Measurements from ENCODE around the gene SGSM2. TPM values are rescaled to one million over a fixed set of nuclear protein-coding genes. Genes with fewer than 3 reads are reported as not detected.
A peak's percentile ranks its signal among the peaks of the same experiment; 100 is the strongest.

Gene SGSM2
- total RNA-seq, 5 donors from 2014 or later (not counting 1 experiment from before 2014, with no cell fraction given): 124 to 172 (median 160) TPM

DNA sequence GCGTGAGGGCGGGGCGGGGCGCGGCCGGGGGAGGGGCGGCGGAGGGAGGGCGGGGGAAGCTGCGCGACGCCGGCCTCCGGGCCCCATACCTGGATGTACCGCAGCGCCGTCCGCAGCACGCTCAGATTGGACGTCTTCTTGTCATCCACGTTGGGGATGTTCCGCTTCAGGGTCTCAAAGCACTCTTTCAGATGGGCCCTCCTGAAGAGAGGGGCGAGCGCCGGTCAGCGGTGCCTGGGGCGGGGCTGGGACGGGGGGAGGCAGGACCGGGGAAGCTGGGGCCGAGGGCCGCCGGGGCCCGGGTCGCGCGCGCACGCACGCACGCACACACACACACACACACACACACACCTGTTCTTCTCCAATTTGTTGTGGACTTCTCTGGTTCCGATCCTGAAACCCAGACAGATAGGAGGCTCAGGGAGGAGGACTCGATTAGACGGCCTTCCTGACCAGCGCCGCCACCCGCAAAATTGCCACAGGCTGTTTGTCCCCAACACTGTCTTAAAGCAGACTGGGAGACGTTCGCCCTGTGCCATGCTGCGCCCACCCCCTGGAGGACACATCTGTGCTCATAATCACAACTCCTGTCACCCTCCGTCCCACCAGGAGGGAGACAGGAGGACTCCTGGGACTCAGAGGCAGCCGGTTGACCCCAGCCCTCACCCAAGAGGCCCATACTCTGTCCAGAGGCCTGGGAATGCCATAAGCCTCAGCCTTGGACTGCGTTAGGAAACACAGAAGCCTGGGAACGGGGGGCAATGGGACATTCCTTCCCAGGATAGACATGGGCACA, 56.9 kb downstream of the SGSM2 start:
- no peaks in the 10 kb centered on the region for H3K27me3 ChIP-seq (replicated peaks in 1 of 2; ENCODE audit: control insufficient read depth in 2 of 2, extremely low read depth in 1 of 2, insufficient read depth in 2 of 2, low read length in 1 of 2)
- H3K27ac Mint-ChIP-seq: peak overlapping the region; percentile 78 to 86
- H3K4me3 Mint-ChIP-seq: peak overlapping the region; percentile 69 to 88 (median 76)
- CTCF ChIA-PET: interaction anchor here in 1 of 2 donors (2.7 to 3.6 kb wide), 2 partner anchors 12 to 22 kb away, joined by 14 to 23 read pairs; no protein-coding TSS in a partner anchor
- no peaks in the 10 kb centered on the region for H3K36me3 ChIP-seq (ENCODE audit: control insufficient read depth in 2 of 2, extremely low read depth in 1 of 2, insufficient read depth in 1 of 2, low read length in 1 of 2)
- no peak for DNase-seq
- H3K36me3 Mint-ChIP-seq: no peaks in the 10 kb centered on the region
- no peaks in the 10 kb centered on the region for H3K9me3 ChIP-seq
- no peaks in the 10 kb centered on the region for H3K9me3 Mint-ChIP-seq
- ATAC-seq (replicated peaks in 1 of 4): no peak
- H3K4me1 ChIP-seq (ENCODE audit: control insufficient read depth in 1 of 2, extremely low read depth in 1 of 2, insufficient read depth in 2 of 2, low read length in 2 of 2): peaks cover 27 to 85% of the 10 kb centered on the region in 2 experiments
- POLR2A ChIA-PET: no interaction called here
- WGBS (ENCODE audit: insufficient coverage): 23% methylated on average over 30 of the region's 53 CpGs
- H3K27ac ChIP-seq (ENCODE audit: low read length): peak overlapping the region; percentile 24
- peak overlapping the region in 1 of 2 donors; percentile 15 for H3K4me3 ChIP-seq (ENCODE audit: control insufficient read depth in 1 of 2, extremely low read depth in 1 of 2, low read length in 1 of 2)
- H3K4me1 Mint-ChIP-seq: peaks cover 65 to 75% (median 69%) of the 10 kb centered on the region in 3 donors
- H3K27me3 Mint-ChIP-seq: no peaks in the 10 kb centered on the region

DNA sequence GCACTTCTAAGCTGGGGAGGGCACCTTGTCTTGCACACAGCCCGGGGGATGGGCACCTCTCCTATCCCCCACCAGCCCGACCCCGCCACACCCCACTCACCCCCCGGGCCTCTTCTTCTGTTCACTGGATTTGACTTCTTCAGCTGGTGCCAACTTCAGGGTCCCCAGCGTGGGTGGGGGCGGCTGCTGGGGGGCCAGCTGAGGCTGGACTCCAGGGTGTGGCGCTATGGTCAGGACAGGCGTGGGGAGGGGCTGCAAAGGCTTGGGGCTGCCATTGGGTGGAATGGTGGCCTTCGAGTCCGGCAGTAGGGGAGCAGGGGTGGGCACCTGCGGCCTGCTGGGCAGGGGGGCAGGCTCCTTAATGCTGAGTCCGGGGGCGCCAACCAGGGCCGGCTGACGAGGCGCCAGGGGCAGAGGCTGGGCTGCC, 57.5 kb downstream of the SGSM2 start:
- Histone ChIP-seq H3K27ac (ENCODE audit: low read length) (no peak overlapping the region), H3K27me3 (replicated peaks in 1 of 2; ENCODE audit: control insufficient read depth in 2 of 2, extremely low read depth in 1 of 2, insufficient read depth in 2 of 2, low read length in 1 of 2) (no peaks in the 10 kb centered on the region), H3K4me3 (ENCODE audit: control insufficient read depth in 1 of 2, extremely low read depth in 1 of 2, low read length in 1 of 2) (no peak overlapping the region), H3K4me1 (ENCODE audit: control insufficient read depth in 1 of 2, extremely low read depth in 1 of 2, insufficient read depth in 2 of 2, low read length in 2 of 2) (peaks cover 28 to 85% of the 10 kb centered on the region in 2 experiments), H3K9me3 (no peaks in the 10 kb centered on the region), H3K36me3 (ENCODE audit: control insufficient read depth in 2 of 2, extremely low read depth in 1 of 2, insufficient read depth in 1 of 2, low read length in 1 of 2) (no peaks in the 10 kb centered on the region)
- WGBS (ENCODE audit: insufficient coverage): 97% methylated on average over 11 of the region's 16 CpGs
- Mint-ChIP-seq H3K4me1 (peaks cover 62 to 74% (median 66%) of the 10 kb centered on the region in 3 donors), H3K4me3 (peak overlapping the region; percentile 6 to 88 (median 9)), H3K27me3 (no peaks in the 10 kb centered on the region), H3K9me3 (no peaks in the 10 kb centered on the region), H3K27ac (peak overlapping the region in 1 of 2 donors; percentile 78), H3K36me3 (no peaks in the 10 kb centered on the region)
- ATAC-seq (replicated peaks in 1 of 4) (no peak), DNase-seq (no peak)
- ChIA-PET POLR2A (no interaction called here), CTCF (interaction anchor here in 1 of 2 donors (0.6 kb wide), 1 partner anchor 56 kb away, joined by 14 read pairs; no protein-coding TSS in a partner anchor)

DNA sequence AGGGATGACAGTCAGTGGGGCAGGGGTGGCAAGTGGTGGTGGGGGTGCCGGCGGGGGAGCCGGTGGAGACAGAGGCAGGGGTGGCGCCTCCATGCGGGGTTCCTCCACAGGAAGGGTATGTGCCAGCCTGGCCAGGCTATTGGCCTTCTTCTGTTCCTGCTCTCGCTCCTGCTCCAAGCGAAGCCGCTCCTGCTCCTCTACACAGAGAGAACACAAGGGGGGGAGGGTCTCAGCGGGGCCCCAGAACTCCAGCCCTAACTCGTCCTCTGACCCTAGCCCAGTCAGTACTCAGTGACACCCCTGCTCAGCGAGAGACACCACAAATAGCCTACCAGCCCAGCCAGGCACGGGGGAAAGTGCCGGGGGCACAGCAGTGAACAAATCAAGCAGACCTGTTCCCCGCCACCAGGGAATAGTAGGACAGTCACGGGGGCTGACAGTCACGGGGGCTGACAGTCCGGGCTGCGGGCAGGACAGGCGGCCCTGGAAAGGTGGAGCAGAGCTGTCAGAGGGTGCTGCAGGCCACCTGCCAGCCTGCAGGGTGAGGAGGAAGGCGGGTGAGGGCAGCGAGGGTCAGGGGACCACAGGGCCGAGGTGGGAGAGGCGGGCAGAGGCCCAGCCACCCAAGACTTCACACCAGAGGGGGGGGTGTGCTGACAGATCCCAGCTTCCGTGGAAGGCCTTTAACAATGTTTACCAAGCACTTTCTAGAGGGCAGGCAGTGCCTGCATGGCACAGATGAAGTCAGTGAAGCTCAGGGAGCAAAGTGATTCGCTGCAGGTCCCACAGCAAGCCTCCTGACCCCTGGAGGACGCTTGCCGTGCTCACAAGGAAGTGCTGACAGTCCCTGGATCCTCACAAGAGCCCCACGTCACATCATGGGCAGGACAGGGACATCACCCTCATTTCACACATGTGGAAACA, 58.2 kb downstream of the SGSM2 start:
- ATAC-seq (replicated peaks in 1 of 4) (no peak), DNase-seq (no peak)
- H3K27me3 Mint-ChIP-seq: no peaks in the 10 kb centered on the region
- no peak overlapping the region for H3K4me3 ChIP-seq (ENCODE audit: control insufficient read depth in 1 of 2, extremely low read depth in 1 of 2, low read length in 1 of 2)
- no peaks in the 10 kb centered on the region for H3K36me3 Mint-ChIP-seq
- H3K4me1 Mint-ChIP-seq: peaks cover 59 to 66% (median 63%) of the 10 kb centered on the region in 3 donors
- ChIA-PET CTCF (interaction anchor here in 1 of 2 donors (0.6 kb wide), 1 partner anchor 56 kb away, joined by 14 read pairs; no protein-coding TSS in a partner anchor), POLR2A (no interaction called here)
- no peak overlapping the region for H3K27ac ChIP-seq (ENCODE audit: low read length)
- H3K27ac Mint-ChIP-seq: peak overlapping the region; percentile 62 to 80
- WGBS (ENCODE audit: insufficient coverage): 93% methylated on average over 22 of the region's 28 CpGs
- no peaks in the 10 kb centered on the region for H3K9me3 ChIP-seq
- H3K4me3 Mint-ChIP-seq: peak overlapping the region; percentile 39 to 99 (median 54)
- H3K27me3 ChIP-seq (replicated peaks in 1 of 2; ENCODE audit: control insufficient read depth in 2 of 2, extremely low read depth in 1 of 2, insufficient read depth in 2 of 2, low read length in 1 of 2): no peaks in the 10 kb centered on the region
- H3K36me3 ChIP-seq (ENCODE audit: control insufficient read depth in 2 of 2, extremely low read depth in 1 of 2, insufficient read depth in 1 of 2, low read length in 1 of 2): no peaks in the 10 kb centered on the region
- peaks cover 28 to 83% of the 10 kb centered on the region in 2 experiments for H3K4me1 ChIP-seq (ENCODE audit: control insufficient read depth in 1 of 2, extremely low read depth in 1 of 2, insufficient read depth in 2 of 2, low read length in 2 of 2)
- no peaks in the 10 kb centered on the region for H3K9me3 Mint-ChIP-seq

DNA sequence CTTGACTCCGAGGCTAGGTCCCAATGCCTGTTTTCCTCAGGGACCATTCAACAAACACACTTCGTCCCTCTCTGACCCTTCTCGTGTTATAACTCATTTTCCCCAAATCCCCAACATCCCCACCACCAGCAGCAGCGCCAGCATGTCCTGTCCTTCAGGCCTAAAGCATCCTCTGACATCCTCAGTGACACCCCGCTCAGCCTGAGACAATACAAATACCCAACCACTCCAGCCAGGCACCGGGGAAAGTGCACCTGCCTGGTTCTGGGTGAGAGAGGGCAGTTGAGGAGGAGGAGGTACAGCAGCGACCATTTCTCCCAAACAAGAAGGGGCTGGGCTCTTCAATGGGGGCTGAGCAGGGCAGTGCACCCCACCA, 58.9 kb downstream of the SGSM2 start:
- 98% methylated on average over 4 of the region's 7 CpGs for WGBS (ENCODE audit: insufficient coverage)

DNA sequence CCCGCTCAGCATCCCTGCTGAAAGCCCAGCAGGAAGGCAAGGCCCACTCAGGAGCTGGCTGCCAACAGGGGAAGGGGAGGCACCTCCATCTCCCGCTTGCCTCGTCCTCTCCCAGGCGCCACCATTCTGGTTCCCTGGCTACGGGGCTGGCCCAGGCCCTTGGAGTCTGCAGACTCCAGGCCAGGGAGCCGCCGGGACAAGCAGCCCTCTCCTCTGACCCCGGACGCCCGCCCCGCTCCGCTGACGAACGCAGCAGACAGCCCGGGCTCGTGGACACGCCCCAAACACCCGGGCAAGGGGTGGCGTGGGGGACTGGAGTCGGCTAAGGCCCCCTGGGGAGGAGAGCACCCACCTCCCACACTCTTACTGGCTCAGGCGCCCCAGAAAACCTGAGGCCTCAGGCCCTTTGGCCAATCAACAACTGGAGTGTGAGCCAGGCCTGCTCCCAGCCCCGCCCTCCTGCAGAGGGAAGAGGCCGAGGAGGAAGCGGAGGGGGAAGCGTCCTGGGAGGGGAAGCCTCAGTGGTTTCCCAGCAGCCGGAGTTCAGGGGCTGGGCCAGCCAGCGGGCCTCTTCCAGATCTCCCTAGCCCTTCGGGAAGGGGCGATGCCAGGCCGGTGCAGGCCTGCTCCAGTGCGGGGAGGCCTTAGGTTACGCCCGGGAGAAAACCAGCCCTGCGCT, 59.4 kb downstream of the SGSM2 start:
- Histone ChIP-seq H3K36me3 (ENCODE audit: control insufficient read depth in 2 of 2, extremely low read depth in 1 of 2, insufficient read depth in 1 of 2, low read length in 1 of 2) (no peaks in the 10 kb centered on the region), H3K4me1 (ENCODE audit: control insufficient read depth in 1 of 2, extremely low read depth in 1 of 2, insufficient read depth in 2 of 2, low read length in 2 of 2) (peaks cover 22 to 74% of the 10 kb centered on the region in 2 experiments), H3K27me3 (replicated peaks in 1 of 2; ENCODE audit: control insufficient read depth in 2 of 2, extremely low read depth in 1 of 2, insufficient read depth in 2 of 2, low read length in 1 of 2) (no peaks in the 10 kb centered on the region), H3K4me3 (ENCODE audit: control insufficient read depth in 1 of 2, extremely low read depth in 1 of 2, low read length in 1 of 2) (peak overlapping the region; percentile 25 to 30), H3K9me3 (no peaks in the 10 kb centered on the region), H3K27ac (ENCODE audit: low read length) (peak overlapping the region; percentile 61)
- WGBS (ENCODE audit: insufficient coverage): 43% methylated on average over 25 of the region's 34 CpGs
- no peak for ATAC-seq (replicated peaks in 1 of 4)
- DNase-seq: peak in 15 of 35 experiments; percentile 22 to 57 (median 35)
- no peaks in the 10 kb centered on the region for H3K36me3 Mint-ChIP-seq
- peak overlapping the region; percentile 39 to 99 (median 54) for H3K4me3 Mint-ChIP-seq
- H3K27ac Mint-ChIP-seq: peak overlapping the region; percentile 67 to 85
- H3K4me1 Mint-ChIP-seq: peaks cover 50 to 63% (median 58%) of the 10 kb centered on the region in 3 donors
- ChIA-PET POLR2A (no interaction called here), CTCF (no interaction called here)
- no peaks in the 10 kb centered on the region for H3K27me3 Mint-ChIP-seq
- no peaks in the 10 kb centered on the region for H3K9me3 Mint-ChIP-seq

More for the DNA sequence above, 58.9 kb downstream of the SGSM2 start:
- Mint-ChIP-seq H3K27me3 (no peaks in the 10 kb centered on the region), H3K4me3 (peak overlapping the region; percentile 39 to 99 (median 54)), H3K9me3 (no peaks in the 10 kb centered on the region), H3K36me3 (no peaks in the 10 kb centered on the region), H3K4me1 (peaks cover 53 to 63% (median 63%) of the 10 kb centered on the region in 3 donors), H3K27ac (peak overlapping the region; percentile 62 to 80)
- Histone ChIP-seq H3K4me3 (ENCODE audit: control insufficient read depth in 1 of 2, extremely low read depth in 1 of 2, low read length in 1 of 2) (peak overlapping the region; percentile 25 to 30), H3K36me3 (ENCODE audit: control insufficient read depth in 2 of 2, extremely low read depth in 1 of 2, insufficient read depth in 1 of 2, low read length in 1 of 2) (no peaks in the 10 kb centered on the region), H3K27ac (ENCODE audit: low read length) (peak overlapping the region; percentile 61), H3K27me3 (replicated peaks in 1 of 2; ENCODE audit: control insufficient read depth in 2 of 2, extremely low read depth in 1 of 2, insufficient read depth in 2 of 2, low read length in 1 of 2) (no peaks in the 10 kb centered on the region), H3K4me1 (ENCODE audit: control insufficient read depth in 1 of 2, extremely low read depth in 1 of 2, insufficient read depth in 2 of 2, low read length in 2 of 2) (peaks cover 27 to 77% of the 10 kb centered on the region in 2 experiments), H3K9me3 (no peaks in the 10 kb centered on the region)
- ATAC-seq (replicated peaks in 1 of 4): no peak
- DNase-seq: no peak
- ChIA-PET CTCF (no interaction called here), POLR2A (no interaction called here)
